Measurements from ENCODE around the gene C3orf33.

Gene C3orf33

GRCh38 chr3:155785662-155786295 lies 20.3 kb downstream of the C3orf33 start:
- no peak for DNase-seq (ENCODE audit: low spot score)

- no peak for DNase-seq (ENCODE audit: low spot score)
Observed at GRCh38 chr3:155782390-155782953, 23.6 kb downstream of the C3orf33 start.

GRCh38 chr3:155780291-155780690 lies 25.8 kb downstream of the C3orf33 start:
- no peak for DNase-seq (ENCODE audit: low spot score)

GRCh38 chr3:155778462-155778861 lies 27.6 kb downstream of the C3orf33 start:
- DNase-seq (ENCODE audit: low spot score), result no peak

- DNase-seq (ENCODE audit: low spot score), result no peak
Observed at GRCh38 chr3:155772801-155773200, 33.3 kb downstream of the C3orf33 start.

GRCh38 chr3:155771126-155771525 lies 35.0 kb downstream of the C3orf33 start:
- no peak for DNase-seq (ENCODE audit: low spot score)

GRCh38 chr3:155766206-155766605 lies 39.9 kb downstream of the C3orf33 start:
- DNase-seq (ENCODE audit: low spot score), result no peak

GRCh38 chr3:155763870-155764463 lies 42.1 kb downstream of the C3orf33 start:
- no peak for DNase-seq (ENCODE audit: low spot score)

- DNase-seq (ENCODE audit: low spot score), result no peak
Observed at GRCh38 chr3:155760653-155761052, 45.4 kb downstream of the C3orf33 start.

GRCh38 chr3:155757577-155757976 lies 48.5 kb downstream of the C3orf33 start:
- no peak for DNase-seq (ENCODE audit: low spot score)

- no peak for DNase-seq (ENCODE audit: low spot score)
Observed at GRCh38 chr3:155753038-155753639, 52.9 kb downstream of the C3orf33 start.

- no peak for DNase-seq (ENCODE audit: low spot score)
Observed at GRCh38 chr3:155748611-155749365, 57.3 kb downstream of the C3orf33 start.

GRCh38 chr3:155747946-155748290 lies 58.2 kb downstream of the C3orf33 start:
- DNase-seq (ENCODE audit: low spot score), result no peak

GRCh38 chr3:155747286-155747945 lies 58.7 kb downstream of the C3orf33 start:
- no peak for DNase-seq (ENCODE audit: low spot score)

GRCh38 chr3:155746703-155747102 lies 59.4 kb downstream of the C3orf33 start:
- DNase-seq (ENCODE audit: low spot score), result no peak

- DNase-seq (ENCODE audit: low spot score), result peak; percentile 24
Observed at GRCh38 chr3:155745795-155746550, 60.1 kb downstream of the C3orf33 start.

GRCh38 chr3:155744626-155745324 lies 61.3 kb downstream of the C3orf33 start, which contains the start of gene PLCH1:
TSS of gene PLCH1 (minus strand) at chr3:155745071. CDS start at chr3:155704224, 40,847 bp downstream.
- DNase-seq (ENCODE audit: low spot score), result peak; percentile 56

- peak; percentile 21 for DNase-seq (ENCODE audit: low spot score)
Observed at GRCh38 chr3:155744010-155744625, 62.0 kb downstream of the C3orf33 start.

- DNase-seq (ENCODE audit: low spot score), result no peak
Observed at GRCh38 chr3:155743606-155744005, 62.5 kb downstream of the C3orf33 start.

- no peak for DNase-seq (ENCODE audit: low spot score)
Observed at GRCh38 chr3:155742349-155742965, 63.6 kb downstream of the C3orf33 start.
